GM18499 (cell line): Measurements from ENCODE around the gene CPLANE2.
"Not testable (repeated sequence)": the region's sequence is repeated elsewhere in the genome, so short reads cannot be mapped to it uniquely, and the experiment has no call there.

ENCODE experiments used
- ATAC-seq: cut with Tn5 transposase; IDR thresholded peaks from one replicate; pipeline ENCODE4 v1.9.1; 2021; ENCODE audit warnings: moderate number of reproducible peaks; ENCODE audit not compliant: insufficient read depth, unreplicated experiment

Gene CPLANE2

DNA sequence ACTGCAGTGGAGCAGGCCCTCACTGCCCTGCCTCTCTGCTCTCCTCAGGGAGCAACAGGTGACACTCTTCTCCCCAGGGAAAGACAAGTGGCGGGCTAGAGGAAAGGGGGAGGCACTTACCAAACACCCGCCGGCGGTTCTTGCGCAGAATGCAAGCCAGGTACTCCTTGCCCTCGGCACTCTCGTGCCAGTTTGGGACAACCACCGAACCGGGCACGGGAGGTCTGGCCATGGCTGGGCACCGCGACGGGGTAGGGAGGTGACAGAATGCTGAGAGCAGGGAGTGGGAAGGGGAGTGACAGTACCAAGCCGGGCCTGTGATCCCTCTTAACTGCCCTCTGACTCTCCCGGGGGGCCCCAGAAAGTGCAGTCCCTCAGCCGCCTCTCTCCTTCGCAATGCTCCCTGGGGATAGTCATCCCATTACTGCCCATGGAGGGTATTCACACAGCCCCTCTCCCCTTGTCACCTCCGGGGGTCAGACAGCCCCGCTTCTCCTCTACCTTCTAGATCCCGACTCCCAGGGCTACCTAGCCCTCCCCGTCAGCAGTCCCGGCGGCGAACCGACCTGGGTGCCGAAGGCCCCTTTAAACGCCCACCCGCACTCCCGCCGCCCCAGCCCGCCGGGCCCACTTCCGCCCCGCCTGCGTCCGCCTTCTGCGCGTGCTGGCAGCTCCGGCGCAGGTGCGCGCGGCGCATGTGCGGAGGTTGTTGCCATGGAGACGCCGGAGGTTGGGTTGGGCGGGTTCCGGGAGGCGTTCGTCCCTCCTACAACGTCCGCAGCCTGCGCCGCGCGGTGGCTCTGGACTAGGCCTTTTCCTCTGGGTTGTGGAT lies at the start of gene CPLANE2:
Gene CPLANE2 (minus strand): TSS at position 673 of the 832 bp plus-strand sequence. CDS start 441 bp downstream, at position 232.
- no peak for ATAC-seq

GRCh38 chr1:16286122-16286521 lies 49.1 kb upstream of the CPLANE2 start:
- ATAC-seq = no peak

- ATAC-seq = no peak
Observed at GRCh38 chr1:16281765-16282164, 44.8 kb upstream of the CPLANE2 start.

DNA sequence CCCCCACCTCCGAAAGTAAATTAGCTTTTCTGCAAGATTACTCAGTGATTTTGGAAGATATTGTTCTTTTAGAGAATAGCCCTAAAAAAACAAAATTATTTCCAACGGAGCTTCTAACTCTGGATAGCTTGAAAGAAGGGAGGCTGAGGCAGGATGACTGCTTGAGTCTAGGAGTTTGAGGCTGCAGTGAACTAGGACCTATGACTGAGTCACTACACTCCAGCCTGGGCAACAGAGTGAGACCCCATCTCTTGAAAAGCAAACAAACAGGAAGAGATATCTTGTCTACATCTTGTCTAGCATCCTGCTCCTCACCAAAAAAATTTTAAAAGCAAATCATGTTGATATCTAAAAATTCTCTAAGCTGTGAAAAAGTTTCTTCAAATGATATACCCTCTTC lies 42.2 kb upstream of the CPLANE2 start:
- ATAC-seq = no peak

- ATAC-seq = no peak
Observed at GRCh38 chr1:16276302-16277030, 39.5 kb upstream of the CPLANE2 start.

DNA sequence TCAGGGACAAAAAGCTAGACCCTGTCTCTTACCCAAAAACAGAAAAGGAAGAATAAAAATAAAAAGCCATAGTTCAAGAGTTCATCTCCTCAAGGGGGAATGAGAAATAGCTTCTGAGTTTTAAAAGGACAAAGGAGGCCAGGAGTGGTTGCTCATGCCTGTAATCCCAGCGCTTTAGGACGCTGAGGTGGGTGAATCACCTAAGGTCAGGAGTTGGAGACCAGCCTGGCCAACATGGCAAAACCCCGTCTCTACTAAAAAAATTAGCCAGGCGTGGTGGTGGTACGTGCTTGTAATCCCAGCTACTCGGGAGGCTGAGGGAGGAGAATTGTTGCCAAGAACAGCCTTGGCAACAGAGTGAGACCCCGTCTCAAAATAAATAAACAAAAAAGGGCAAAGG lies 38.6 kb upstream of the CPLANE2 start:
- no peak for ATAC-seq

DNA sequence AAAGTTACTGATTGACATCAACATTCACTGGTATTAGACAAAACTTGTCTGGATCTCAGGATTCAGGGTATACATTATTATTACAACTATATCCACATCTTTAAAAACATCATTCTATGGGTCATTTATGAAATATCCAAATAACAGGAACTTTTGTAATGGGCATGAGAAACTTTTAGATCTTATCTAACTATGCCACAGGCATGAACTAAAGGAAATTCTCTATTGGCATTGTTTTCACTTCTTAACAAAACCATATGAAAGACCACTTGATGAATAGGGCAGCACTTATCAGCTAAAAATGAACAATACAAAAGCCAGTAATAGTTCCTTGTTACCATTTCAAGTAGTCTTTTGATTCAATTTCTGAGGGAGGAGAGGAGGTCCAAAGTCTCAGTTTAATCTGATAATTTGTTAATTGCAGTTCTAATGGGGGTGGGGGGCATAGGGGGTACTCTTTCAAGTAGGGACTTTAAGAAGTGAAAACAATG lies 30.8 kb upstream of the CPLANE2 start:
- no peak for ATAC-seq

- no peak for ATAC-seq
Observed at GRCh38 chr1:16266411-16267118, 29.6 kb upstream of the CPLANE2 start.

- no peak for ATAC-seq
Observed at GRCh38 chr1:16262067-16262466, 25.1 kb upstream of the CPLANE2 start.

GRCh38 chr1:16260814-16261213 lies 23.8 kb upstream of the CPLANE2 start:
- no peak for ATAC-seq

GRCh38 chr1:16258591-16259135 lies 21.7 kb upstream of the CPLANE2 start:
- no peak for ATAC-seq

DNA sequence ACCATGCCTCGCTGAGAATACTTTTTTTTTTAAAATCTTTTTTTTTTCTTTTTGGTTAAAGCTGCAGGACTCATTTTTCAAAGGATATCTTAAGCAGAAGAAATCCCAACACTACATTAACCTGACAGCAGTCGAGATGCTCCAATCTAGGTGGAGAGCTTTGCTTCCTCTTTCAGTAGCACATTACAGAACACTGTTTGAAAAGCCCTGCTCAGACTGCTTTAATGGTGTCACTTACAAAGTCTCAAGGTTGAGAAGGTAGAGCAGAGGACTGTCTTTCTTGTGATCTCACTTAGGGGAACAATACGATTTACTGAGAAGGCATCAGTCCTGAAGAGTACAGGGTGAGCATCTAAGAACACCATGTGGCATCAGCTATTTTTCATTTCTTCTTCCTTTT lies 21.0 kb upstream of the CPLANE2 start:
- no peak for ATAC-seq

- not testable (repeated sequence) for ATAC-seq
Observed at GRCh38 chr1:16257556-16257955, 20.6 kb upstream of the CPLANE2 start.

- no peak for ATAC-seq
Observed at GRCh38 chr1:16256478-16256877, 19.5 kb upstream of the CPLANE2 start.

DNA sequence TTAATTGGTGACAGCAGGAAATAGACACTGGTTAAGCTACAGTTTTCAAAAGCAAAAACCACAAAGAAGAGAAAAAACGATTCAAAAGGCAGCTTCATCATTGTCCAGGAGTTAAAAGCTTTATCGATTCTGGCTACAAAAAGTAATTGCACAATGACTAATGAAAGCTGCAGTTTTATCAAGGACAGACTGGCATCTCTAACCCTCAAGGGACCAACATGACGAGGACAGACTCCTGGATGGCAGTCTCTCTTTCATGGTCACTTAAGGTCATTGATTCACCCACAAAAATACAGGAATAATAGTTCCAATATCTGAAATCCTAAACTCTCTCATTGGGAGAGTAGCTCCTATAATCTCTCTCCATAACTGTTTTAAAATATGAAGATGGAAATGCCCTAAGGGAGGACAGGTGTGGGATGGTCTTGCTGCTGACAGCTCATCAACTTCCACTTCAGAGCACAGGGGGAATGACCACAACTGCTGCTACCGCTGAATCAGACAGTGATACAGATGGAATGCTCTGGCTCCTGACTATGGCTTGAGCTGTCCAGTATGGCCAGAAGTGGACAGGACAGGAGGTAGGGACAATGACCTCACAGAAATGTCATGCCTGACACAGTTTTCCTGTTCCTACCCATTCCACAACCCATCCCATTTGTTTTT lies 17.4 kb upstream of the CPLANE2 start:
- no peak for ATAC-seq

DNA sequence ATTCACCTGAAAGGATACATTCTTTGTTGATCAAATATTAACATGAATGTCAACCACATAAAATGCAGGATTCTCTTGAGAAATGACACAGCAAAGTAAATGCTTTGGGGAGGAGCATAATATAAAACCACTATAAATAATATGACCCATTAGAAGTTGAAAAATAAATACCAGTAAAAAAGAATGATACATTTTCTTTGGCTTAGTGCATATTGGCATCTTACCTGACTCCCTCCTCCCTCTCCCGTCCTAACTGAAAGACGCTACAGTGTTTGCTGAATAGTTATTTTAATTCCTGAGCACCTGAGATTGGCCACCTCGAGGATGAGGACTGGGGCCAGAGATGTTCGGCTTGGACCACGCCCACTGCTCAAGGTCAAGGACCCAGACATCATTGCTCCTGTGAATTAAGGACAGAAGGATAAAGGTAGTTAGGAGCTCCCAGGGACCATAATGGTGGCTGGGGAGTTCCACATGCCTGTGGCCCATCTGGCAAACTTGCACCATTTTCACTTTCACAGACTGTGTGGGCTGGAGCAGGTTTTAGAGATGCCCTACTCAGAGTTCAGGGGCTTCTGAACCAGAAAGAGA lies 16.4 kb upstream of the CPLANE2 start:
- no peak for ATAC-seq

DNA sequence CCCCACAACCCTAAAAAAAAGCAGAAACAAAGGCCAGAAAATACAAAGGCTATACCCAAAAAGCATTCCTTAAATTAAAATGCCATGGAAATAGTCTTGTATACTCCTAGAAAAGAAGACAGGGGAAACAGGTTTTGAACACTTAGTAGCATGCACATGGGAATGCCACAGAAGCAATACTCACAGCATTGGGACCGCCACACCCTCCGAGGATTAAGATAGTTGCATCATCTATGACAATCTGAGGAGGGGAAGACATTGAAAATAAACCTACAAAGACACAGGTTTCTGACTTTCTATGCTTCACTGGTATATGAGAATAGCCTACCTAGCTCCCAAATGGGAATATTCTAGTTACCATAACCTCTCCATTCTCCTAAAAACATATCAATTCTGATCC lies 15.9 kb upstream of the CPLANE2 start:
- ATAC-seq = no peak

DNA sequence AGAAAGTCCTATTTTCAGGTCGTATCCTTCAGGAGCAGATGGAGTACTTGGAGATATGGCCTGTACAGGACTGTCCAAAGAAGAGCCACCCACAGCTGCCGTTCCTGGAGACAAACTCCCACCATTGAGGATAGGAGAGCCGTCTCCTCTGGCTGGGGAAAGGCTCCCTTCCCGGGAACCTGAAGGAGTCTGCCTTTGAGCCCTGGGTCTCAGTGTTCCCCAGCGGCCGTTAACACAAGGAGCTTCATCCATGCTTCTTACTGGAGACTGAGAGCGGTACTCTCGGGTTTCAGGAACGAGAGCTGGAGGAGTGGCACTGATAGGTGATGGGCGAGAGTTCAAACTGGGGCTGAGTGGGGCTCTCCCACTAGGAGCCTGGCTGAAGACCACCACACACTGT lies 14.4 kb upstream of the CPLANE2 start:
- no peak for ATAC-seq

- ATAC-seq = no peak
Observed at GRCh38 chr1:16250524-16251251, 13.7 kb upstream of the CPLANE2 start.
